HG03575 (cell line): ENCODE measurements around the gene PCDHGA5.
"Not testable (repeated sequence)": the region's sequence is repeated elsewhere in the genome, so short reads cannot be mapped to it uniquely, and the experiment has no call there.

Source experiments
- ATAC-seq: cut with Tn5 transposase; IDR thresholded peaks from one replicate; pipeline ENCODE4 v1.9.1; 2021; ENCODE audit not compliant: unreplicated experiment, insufficient number of reproducible peaks, low FRiP score; ENCODE audit errors: extremely low read depth

The PCDHGA5 gene

DNA sequence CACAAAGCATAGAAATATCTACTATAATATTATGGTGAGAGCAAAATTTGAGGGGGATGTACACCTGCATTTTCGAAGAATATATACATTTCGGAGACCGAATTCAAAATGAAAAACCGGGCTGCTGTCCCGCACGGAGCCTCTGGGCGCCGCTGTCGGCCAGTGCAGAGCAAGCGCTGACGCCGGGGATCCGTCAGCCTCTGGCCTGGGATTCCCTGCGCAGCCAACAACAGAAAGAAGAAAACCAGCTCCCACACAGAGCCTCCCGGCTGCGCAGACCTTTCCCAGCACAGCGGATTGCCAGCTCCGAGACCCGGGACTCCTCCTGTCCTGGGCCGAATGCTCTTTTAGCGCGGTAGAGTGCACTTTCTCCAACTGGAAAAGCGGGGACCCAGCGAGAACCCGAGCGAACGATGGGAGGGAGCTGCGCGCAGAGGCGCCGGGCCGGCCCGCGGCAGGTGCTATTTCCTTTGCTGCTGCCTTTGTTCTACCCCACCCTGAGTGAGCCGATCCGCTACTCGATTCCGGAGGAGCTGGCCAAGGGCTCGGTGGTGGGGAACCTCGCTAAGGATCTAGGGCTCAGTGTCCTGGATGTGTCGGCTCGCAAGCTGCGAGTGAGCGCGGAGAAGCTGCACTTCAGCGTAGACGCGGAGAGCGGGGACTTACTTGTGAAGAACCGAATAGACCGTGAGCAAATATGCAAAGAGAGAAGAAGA lies 44.0 kb downstream of the PCDHGA5 start, which contains the start of gene PCDHGB6:
TSS of gene PCDHGB6 (plus strand) at position 232 of the 716 bp plus-strand sequence. CDS start at position 414, 182 bp downstream.
- not testable (repeated sequence) for ATAC-seq

GRCh38 chr5:141409598-141410306 lies 45.8 kb downstream of the PCDHGA5 start:
- ATAC-seq = no peak

GRCh38 chr5:141411575-141411974 lies 47.6 kb downstream of the PCDHGA5 start:
- ATAC-seq = no peak

GRCh38 chr5:141412854-141413539 lies 49.0 kb downstream of the PCDHGA5 start, which contains the start of gene PCDHGA10:
PCDHGA10 (plus strand) TSS chr5:141412987; CDS start chr5:141413176, 189 bp downstream.
- no peak for ATAC-seq

DNA sequence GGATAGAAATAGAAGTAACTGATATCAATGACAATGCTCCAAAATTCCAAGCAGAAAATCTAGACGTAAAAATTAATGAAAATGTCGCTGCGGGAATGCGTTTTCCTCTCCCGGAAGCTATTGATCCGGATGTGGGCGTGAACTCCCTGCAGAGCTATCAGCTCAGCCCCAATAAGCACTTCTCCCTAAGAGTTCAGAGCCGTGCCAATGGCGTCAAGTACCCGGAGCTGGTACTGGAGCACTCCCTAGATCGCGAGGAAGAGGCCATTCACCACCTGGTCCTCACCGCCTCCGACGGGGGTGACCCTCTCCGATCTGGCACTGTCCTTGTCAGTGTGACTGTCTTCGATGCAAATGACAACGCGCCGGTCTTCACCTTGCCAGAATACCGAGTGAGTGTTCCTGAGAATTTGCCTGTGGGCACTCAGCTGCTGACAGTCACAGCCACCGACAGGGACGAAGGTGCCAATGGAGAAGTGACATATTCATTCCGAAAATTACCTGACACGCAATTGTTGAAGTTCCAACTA lies 49.6 kb downstream of the PCDHGA5 start:
- no peak for ATAC-seq

DNA sequence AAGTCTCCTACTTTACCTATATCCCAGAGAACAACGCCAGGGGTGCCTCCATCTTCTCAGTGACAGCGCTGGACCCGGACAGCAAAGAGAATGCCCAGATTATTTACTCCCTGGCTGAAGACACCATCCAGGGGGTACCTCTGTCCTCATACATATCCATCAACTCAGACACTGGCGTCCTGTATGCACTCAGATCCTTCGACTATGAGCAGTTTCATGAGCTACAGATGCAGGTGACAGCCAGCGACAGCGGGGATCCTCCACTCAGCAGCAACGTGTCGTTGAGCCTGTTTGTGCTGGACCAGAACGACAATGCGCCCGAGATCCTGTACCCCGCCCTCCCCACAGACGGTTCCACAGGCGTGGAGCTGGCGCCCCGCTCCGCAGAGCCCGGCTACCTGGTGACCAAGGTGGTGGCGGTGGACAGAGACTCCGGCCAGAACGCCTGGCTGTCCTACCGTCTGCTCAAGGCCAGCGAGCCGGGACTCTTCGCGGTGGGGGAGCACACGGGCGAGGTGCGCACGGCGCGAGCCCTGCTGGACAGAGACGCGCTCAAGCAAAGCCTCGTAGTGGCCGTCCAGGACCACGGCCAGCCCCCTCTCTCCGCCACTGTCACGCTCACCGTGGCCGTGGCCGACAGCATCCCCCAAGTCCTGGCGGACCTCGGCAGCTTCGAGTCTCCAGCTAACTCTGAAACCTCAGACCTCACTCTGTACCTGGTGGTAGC lies 50.7 kb downstream of the PCDHGA5 start:
- not testable (repeated sequence) for ATAC-seq

DNA sequence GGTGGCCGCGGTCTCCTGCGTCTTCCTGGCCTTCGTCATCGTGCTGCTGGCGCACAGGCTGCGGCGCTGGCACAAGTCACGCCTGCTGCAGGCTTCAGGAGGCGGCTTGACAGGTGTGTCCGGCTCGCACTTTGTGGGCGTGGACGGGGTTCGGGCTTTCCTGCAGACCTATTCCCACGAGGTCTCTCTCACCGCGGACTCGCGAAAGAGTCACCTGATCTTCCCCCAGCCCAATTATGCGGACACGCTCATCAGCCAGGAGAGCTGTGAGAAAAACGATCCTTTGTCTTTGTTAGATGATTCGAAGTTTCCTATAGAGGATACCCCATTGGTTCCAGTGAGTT lies 51.3 kb downstream of the PCDHGA5 start:
- not testable (repeated sequence) for ATAC-seq
